Activated naive CD8-positive, alpha-beta T cell treated with anti-CD3 and anti-CD28 coated beads, Interleukin-2, amount 50 U/mL, for 24 hours (primary cell): ENCODE data around the gene TRPC4AP.

Experiments
- ATAC-seq: fragments of 150-1000 bp; cut with Tn5 transposase; one replicate; pipeline ENCODE4 v1.10.0; 2021
- DNase-seq: peaks from one replicate; pipeline ENCODE4 v3.0.0; 2021
- H3K27ac Mint-ChIP-seq: one replicate; pipeline ENCODE4 v1.8.0; 2021; ENCODE audit warnings: mild to moderate bottlenecking, mixed read lengths
- H3K27me3 Mint-ChIP-seq: one replicate; pipeline ENCODE4 v1.8.0; 2021; ENCODE audit warnings: mixed read lengths
- H3K36me3 Mint-ChIP-seq: one replicate; pipeline ENCODE4 v1.8.0; 2021; ENCODE audit warnings: low read depth, mixed read lengths
- H3K4me1 Mint-ChIP-seq: one replicate; pipeline ENCODE4 v1.8.0; 2021; ENCODE audit warnings: mixed read lengths
- H3K4me3 Mint-ChIP-seq: one replicate; pipeline ENCODE4 v1.8.0; 2021; ENCODE audit warnings: mild to moderate bottlenecking, moderate library complexity, mixed read lengths
- H3K9me3 Mint-ChIP-seq: one replicate; pipeline ENCODE4 v1.8.0; 2021; ENCODE audit warnings: mixed read lengths

The TRPC4AP gene

GRCh38 chr20:34979366-34980153 lies 113.0 kb downstream of the TRPC4AP start:
- ATAC-seq (peak; percentile 39), DNase-seq (peak; percentile 19)
- H3K9me3 Mint-ChIP-seq: no peaks in the 10 kb centered on the region
- H3K36me3 Mint-ChIP-seq: no peaks in the 10 kb centered on the region
- no peak overlapping the region for H3K4me3 Mint-ChIP-seq
- H3K4me1 Mint-ChIP-seq: no peaks in the 10 kb centered on the region
- no peak overlapping the region for H3K27ac Mint-ChIP-seq
- H3K27me3 Mint-ChIP-seq: peaks cover 20% of the 10 kb centered on the region

GRCh38 chr20:34978092-34978744 lies 114.4 kb downstream of the TRPC4AP start:
- Mint-ChIP-seq H3K4me1 (no peaks in the 10 kb centered on the region), H3K4me3 (no peak overlapping the region), H3K36me3 (no peaks in the 10 kb centered on the region), H3K27me3 (peaks cover 18% of the 10 kb centered on the region), H3K27ac (no peak overlapping the region), H3K9me3 (no peaks in the 10 kb centered on the region)
- DNase-seq (no peak), ATAC-seq (no peak)

GRCh38 chr20:34977365-34978091 lies 115.1 kb downstream of the TRPC4AP start:
- H3K27me3 Mint-ChIP-seq: peaks cover 13% of the 10 kb centered on the region
- no peak for ATAC-seq
- no peak overlapping the region for H3K4me3 Mint-ChIP-seq
- DNase-seq: no peak
- no peaks in the 10 kb centered on the region for H3K4me1 Mint-ChIP-seq
- no peak overlapping the region for H3K27ac Mint-ChIP-seq
- no peaks in the 10 kb centered on the region for H3K36me3 Mint-ChIP-seq
- no peaks in the 10 kb centered on the region for H3K9me3 Mint-ChIP-seq

- H3K4me3 Mint-ChIP-seq: no peak overlapping the region
- DNase-seq (no peak), ATAC-seq (no peak)
- H3K4me1 Mint-ChIP-seq: no peaks in the 10 kb centered on the region
- no peak overlapping the region for H3K27ac Mint-ChIP-seq
- H3K36me3 Mint-ChIP-seq: no peaks in the 10 kb centered on the region
- H3K27me3 Mint-ChIP-seq: peaks cover 6% of the 10 kb centered on the region
- no peaks in the 10 kb centered on the region for H3K9me3 Mint-ChIP-seq
Observed at GRCh38 chr20:34976286-34976685, 116.3 kb downstream of the TRPC4AP start.

GRCh38 chr20:34974246-34974645 lies 118.4 kb downstream of the TRPC4AP start:
- no peaks in the 10 kb centered on the region for H3K9me3 Mint-ChIP-seq
- H3K27me3 Mint-ChIP-seq: peaks cover 5% of the 10 kb centered on the region
- DNase-seq (no peak), ATAC-seq (no peak)
- H3K4me3 Mint-ChIP-seq: no peak overlapping the region
- no peak overlapping the region for H3K27ac Mint-ChIP-seq
- no peaks in the 10 kb centered on the region for H3K4me1 Mint-ChIP-seq
- no peaks in the 10 kb centered on the region for H3K36me3 Mint-ChIP-seq

GRCh38 chr20:34971561-34972235 lies 120.9 kb downstream of the TRPC4AP start:
- H3K4me1 Mint-ChIP-seq: no peaks in the 10 kb centered on the region
- no peaks in the 10 kb centered on the region for H3K9me3 Mint-ChIP-seq
- H3K36me3 Mint-ChIP-seq: no peaks in the 10 kb centered on the region
- H3K27ac Mint-ChIP-seq: no peak overlapping the region
- H3K4me3 Mint-ChIP-seq: no peak overlapping the region
- H3K27me3 Mint-ChIP-seq: no peaks in the 10 kb centered on the region
- ATAC-seq (no peak), DNase-seq (no peak)

GRCh38 chr20:34970846-34971560 lies 121.6 kb downstream of the TRPC4AP start:
- DNase-seq (no peak), ATAC-seq (peak; percentile 36)
- Mint-ChIP-seq H3K36me3 (no peaks in the 10 kb centered on the region), H3K4me3 (no peak overlapping the region), H3K27ac (no peak overlapping the region), H3K4me1 (no peaks in the 10 kb centered on the region), H3K27me3 (no peaks in the 10 kb centered on the region), H3K9me3 (no peaks in the 10 kb centered on the region)

- Mint-ChIP-seq H3K27ac (no peak overlapping the region), H3K36me3 (no peaks in the 10 kb centered on the region), H3K4me3 (no peak overlapping the region), H3K9me3 (no peaks in the 10 kb centered on the region), H3K27me3 (no peaks in the 10 kb centered on the region), H3K4me1 (no peaks in the 10 kb centered on the region)
- DNase-seq (no peak), ATAC-seq (no peak)
Observed at GRCh38 chr20:34970193-34970840, 122.3 kb downstream of the TRPC4AP start.

GRCh38 chr20:34968042-34968775 lies 124.4 kb downstream of the TRPC4AP start:
- Mint-ChIP-seq H3K27ac (no peak overlapping the region), H3K4me3 (no peak overlapping the region), H3K4me1 (no peaks in the 10 kb centered on the region), H3K9me3 (no peaks in the 10 kb centered on the region), H3K27me3 (no peaks in the 10 kb centered on the region), H3K36me3 (no peaks in the 10 kb centered on the region)
- DNase-seq (no peak), ATAC-seq (no peak)

- H3K27me3 Mint-ChIP-seq: no peaks in the 10 kb centered on the region
- H3K27ac Mint-ChIP-seq: no peak overlapping the region
- H3K4me1 Mint-ChIP-seq: no peaks in the 10 kb centered on the region
- no peaks in the 10 kb centered on the region for H3K9me3 Mint-ChIP-seq
- no peaks in the 10 kb centered on the region for H3K36me3 Mint-ChIP-seq
- H3K4me3 Mint-ChIP-seq: no peak overlapping the region
- DNase-seq (no peak), ATAC-seq (no peak)
Observed at GRCh38 chr20:34967421-34967820, 125.2 kb downstream of the TRPC4AP start.

GRCh38 chr20:34965051-34965450 lies 127.6 kb downstream of the TRPC4AP start:
- Mint-ChIP-seq H3K27ac (no peak overlapping the region), H3K4me1 (no peaks in the 10 kb centered on the region), H3K36me3 (no peaks in the 10 kb centered on the region), H3K27me3 (no peaks in the 10 kb centered on the region), H3K4me3 (no peak overlapping the region), H3K9me3 (no peaks in the 10 kb centered on the region)
- ATAC-seq: no peak
- no peak for DNase-seq

- Mint-ChIP-seq H3K27me3 (no peaks in the 10 kb centered on the region), H3K4me1 (no peaks in the 10 kb centered on the region), H3K36me3 (no peaks in the 10 kb centered on the region), H3K27ac (no peak overlapping the region), H3K9me3 (no peaks in the 10 kb centered on the region), H3K4me3 (no peak overlapping the region)
- DNase-seq (no peak), ATAC-seq (no peak)
Observed at GRCh38 chr20:34964486-34964885, 128.1 kb downstream of the TRPC4AP start.

GRCh38 chr20:34956751-34957472 lies 135.7 kb downstream of the TRPC4AP start:
- ATAC-seq (no peak), DNase-seq (no peak)
- peaks cover 2% of the 10 kb centered on the region for H3K36me3 Mint-ChIP-seq
- H3K27me3 Mint-ChIP-seq: no peaks in the 10 kb centered on the region
- peaks cover 21% of the 10 kb centered on the region for H3K4me1 Mint-ChIP-seq
- peak overlapping the region; percentile 99 for H3K4me3 Mint-ChIP-seq
- H3K9me3 Mint-ChIP-seq: no peaks in the 10 kb centered on the region
- H3K27ac Mint-ChIP-seq: no peak overlapping the region
